Measurements from ENCODE around the gene RDX. TPM values are rescaled to one million over a fixed set of nuclear protein-coding genes. Genes with fewer than 3 reads are reported as not detected.

The RDX gene
- total RNA-seq, 4 donors from 2014 or later = 38.5 to 115 (median 97.7) TPM

- intact Hi-C loops (cut with DNase I; ENCODE audit: low total_unique reads) = no loop called here
- TF ChIP-seq CTCF (IDR thresholded peaks at IDR 0.05) (no peak), POLR2A (IDR thresholded peaks at IDR 0.05) (no peak)
- Histone ChIP-seq H3K27ac (no peak overlapping the region), H3K9me3 (no peaks in the 10 kb centered on the region), H3K4me3 (no peak overlapping the region), H3K4me1 (no peaks in the 10 kb centered on the region), H3K27me3 (no peaks in the 10 kb centered on the region), H3K36me3 (no peaks in the 10 kb centered on the region)
- no peak for DNase-seq
Observed at GRCh38 chr11:110305169-110306018, 9.0 kb upstream of the RDX start.

- DNase-seq = no peak
- intact Hi-C loops (cut with DNase I; ENCODE audit: low total_unique reads) = no loop called here
- Histone ChIP-seq H3K27me3 (no peaks in the 10 kb centered on the region), H3K36me3 (no peaks in the 10 kb centered on the region), H3K4me3 (no peak overlapping the region), H3K9me3 (no peaks in the 10 kb centered on the region), H3K4me1 (no peaks in the 10 kb centered on the region), H3K27ac (no peak overlapping the region)
- TF ChIP-seq POLR2A (IDR thresholded peaks at IDR 0.05) (no peak), CTCF (IDR thresholded peaks at IDR 0.05) (no peak)
Observed at GRCh38 chr11:110303414-110303826, 7.0 kb upstream of the RDX start.

- Histone ChIP-seq H3K27me3 (no peaks in the 10 kb centered on the region), H3K36me3 (no peaks in the 10 kb centered on the region), H3K9me3 (no peaks in the 10 kb centered on the region), H3K27ac (no peak overlapping the region), H3K4me1 (no peaks in the 10 kb centered on the region), H3K4me3 (no peak overlapping the region)
- DNase-seq = no peak
- intact Hi-C loops (cut with DNase I; ENCODE audit: low total_unique reads) = no loop called here
- TF ChIP-seq CTCF (IDR thresholded peaks at IDR 0.05) = no peak
- TF ChIP-seq POLR2A (IDR thresholded peaks at IDR 0.05) = no peak
Observed at GRCh38 chr11:110301577-110301976, 5.2 kb upstream of the RDX start.

GRCh38 chr11:110301032-110301431, 4.6 kb upstream of the RDX start:
- H3K9me3 ChIP-seq = no peaks in the 10 kb centered on the region
- no peaks in the 10 kb centered on the region for H3K27me3 ChIP-seq
- no peak overlapping the region for H3K4me3 ChIP-seq
- TF ChIP-seq CTCF (IDR thresholded peaks at IDR 0.05) (no peak), POLR2A (IDR thresholded peaks at IDR 0.05) (no peak)
- no peaks in the 10 kb centered on the region for H3K4me1 ChIP-seq
- H3K27ac ChIP-seq = no peak overlapping the region
- no peak for DNase-seq
- intact Hi-C loops (cut with DNase I; ENCODE audit: low total_unique reads) = no loop called here
- no peaks in the 10 kb centered on the region for H3K36me3 ChIP-seq

GRCh38 chr11:110299006-110299785, 2.8 kb upstream of the RDX start:
- Histone ChIP-seq H3K4me3 (no peak overlapping the region), H3K9me3 (no peaks in the 10 kb centered on the region), H3K27me3 (no peaks in the 10 kb centered on the region), H3K4me1 (peaks cover 0 to 6% of the 10 kb centered on the region in 2 donors), H3K36me3 (no peaks in the 10 kb centered on the region), H3K27ac (no peak overlapping the region)
- intact Hi-C loops (cut with DNase I; ENCODE audit: low total_unique reads) = no loop called here
- no peak for DNase-seq
- TF ChIP-seq CTCF (IDR thresholded peaks at IDR 0.05) (no peak), POLR2A (IDR thresholded peaks at IDR 0.05) (no peak)
